Nephron (organoid): ENCODE measurements around the gene CDH23.

Source experiments
- H3K27ac Mint-ChIP-seq, 3 experiments: 2 replicates each; pipeline ENCODE4 v1.8.0; 2020; ENCODE audit warnings: mixed read lengths in 3 of 3, mild to moderate bottlenecking in 2 of 3, moderate library complexity in 1 of 3
- H3K27me3 Mint-ChIP-seq: 2 replicates; pipeline ENCODE4 v1.8.0; 2021; ENCODE audit warnings: low read depth, mild to moderate bottlenecking, moderate library complexity, mixed read lengths
- H3K36me3 Mint-ChIP-seq: 2 replicates; pipeline ENCODE4 v1.8.0; 2020; ENCODE audit warnings: low read depth, mixed read lengths
- H3K4me1 Mint-ChIP-seq: 2 replicates; pipeline ENCODE4 v1.8.0; 2020; ENCODE audit warnings: mixed read lengths
- H3K4me3 Mint-ChIP-seq, 3 experiments: 2 replicates each; pipeline ENCODE4 v1.8.0; 2020; ENCODE audit warnings: mild to moderate bottlenecking in 3 of 3, mixed read lengths in 3 of 3, moderate library complexity in 2 of 3
- H3K9me3 Mint-ChIP-seq: 2 replicates; pipeline ENCODE4 v1.8.0; 2020; ENCODE audit warnings: mixed read lengths
- TF ChIP-seq, protein P1 (sequence below), 3 experiments: fragments of 200-600 bp; sonication (generic); IDR thresholded peaks; one replicate each; pipeline ENCODE4 v1.5.0; 2021; ENCODE audit warnings: antibody characterized with exemption in 3 of 3; ENCODE audit not compliant: unreplicated experiment in 3 of 3

The CDH23 gene

DNA sequence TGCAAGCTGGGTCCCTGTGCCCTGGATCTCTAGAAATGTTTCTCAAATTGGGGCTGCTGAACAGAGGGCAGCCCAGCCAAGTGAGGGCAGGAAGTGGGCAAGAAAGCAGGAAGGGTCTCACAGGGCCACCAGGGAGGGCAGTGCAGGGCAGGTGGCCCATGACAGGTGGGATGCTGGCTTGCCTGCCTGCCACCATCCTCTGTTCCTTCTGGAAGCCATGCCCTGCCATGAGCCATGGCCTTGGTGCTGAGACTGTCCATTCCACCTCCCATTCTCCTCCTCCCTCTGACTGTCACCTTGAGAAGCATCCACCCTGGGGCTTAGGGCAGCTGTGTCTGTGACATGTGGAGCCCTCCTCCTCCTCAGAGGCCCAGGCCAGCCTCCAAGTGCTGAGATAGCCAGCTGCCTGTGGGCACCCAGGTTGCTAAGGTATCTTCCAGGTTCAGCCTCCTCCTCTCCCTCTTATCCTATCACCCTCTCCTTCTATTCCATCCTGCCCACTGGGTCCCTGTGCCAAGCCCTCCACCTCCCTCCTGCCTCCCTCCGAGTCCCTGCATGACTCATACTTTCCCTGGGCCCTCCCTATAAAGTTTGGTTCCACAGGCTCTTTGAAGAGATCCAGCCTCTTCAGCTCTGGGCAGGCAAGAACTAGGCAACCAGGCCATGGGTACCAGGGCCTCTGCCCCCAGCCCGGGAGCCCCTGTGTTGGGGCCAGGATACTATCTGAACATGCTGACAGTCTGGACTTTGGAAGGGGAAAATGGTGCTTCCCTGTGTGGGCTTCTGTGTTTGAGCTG, 375.3 kb downstream of the CDH23 start:
- TF ChIP-seq, protein P1, sequence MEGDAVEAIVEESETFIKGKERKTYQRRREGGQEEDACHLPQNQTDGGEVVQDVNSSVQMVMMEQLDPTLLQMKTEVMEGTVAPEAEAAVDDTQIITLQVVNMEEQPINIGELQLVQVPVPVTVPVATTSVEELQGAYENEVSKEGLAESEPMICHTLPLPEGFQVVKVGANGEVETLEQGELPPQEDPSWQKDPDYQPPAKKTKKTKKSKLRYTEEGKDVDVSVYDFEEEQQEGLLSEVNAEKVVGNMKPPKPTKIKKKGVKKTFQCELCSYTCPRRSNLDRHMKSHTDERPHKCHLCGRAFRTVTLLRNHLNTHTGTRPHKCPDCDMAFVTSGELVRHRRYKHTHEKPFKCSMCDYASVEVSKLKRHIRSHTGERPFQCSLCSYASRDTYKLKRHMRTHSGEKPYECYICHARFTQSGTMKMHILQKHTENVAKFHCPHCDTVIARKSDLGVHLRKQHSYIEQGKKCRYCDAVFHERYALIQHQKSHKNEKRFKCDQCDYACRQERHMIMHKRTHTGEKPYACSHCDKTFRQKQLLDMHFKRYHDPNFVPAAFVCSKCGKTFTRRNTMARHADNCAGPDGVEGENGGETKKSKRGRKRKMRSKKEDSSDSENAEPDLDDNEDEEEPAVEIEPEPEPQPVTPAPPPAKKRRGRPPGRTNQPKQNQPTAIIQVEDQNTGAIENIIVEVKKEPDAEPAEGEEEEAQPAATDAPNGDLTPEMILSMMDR (IDR thresholded peaks at IDR 0.05; ENCODE audit: unreplicated experiment in 3 of 3) = no peak
- Mint-ChIP-seq H3K4me1 (peaks cover 46% of the 10 kb centered on the region), H3K4me3 (peak overlapping the region; percentile 0 to 32 (median 29)), H3K9me3 (no peaks in the 10 kb centered on the region), H3K27me3 (peaks cover 23% of the 10 kb centered on the region), H3K27ac (no peak overlapping the region), H3K36me3 (no peaks in the 10 kb centered on the region)

DNA sequence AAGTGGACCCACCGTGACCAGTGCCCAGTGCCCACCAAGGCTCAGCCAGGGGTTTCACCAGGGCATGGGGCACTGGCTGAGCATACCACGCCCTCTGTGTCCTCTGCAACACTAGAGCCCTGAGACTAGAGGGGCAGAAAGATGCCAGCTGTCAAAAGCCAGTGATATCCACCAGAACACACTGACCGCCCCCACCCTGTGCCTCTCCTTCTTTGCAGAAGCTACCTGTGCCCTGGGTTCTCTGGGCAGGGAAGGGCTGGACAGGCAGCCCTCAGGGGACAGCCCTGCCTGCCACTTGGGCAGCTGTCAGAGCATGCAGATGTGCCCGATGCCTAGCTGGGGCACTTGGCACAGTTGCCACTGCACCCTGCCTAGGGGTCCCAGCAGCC, 376.1 kb downstream of the CDH23 start:
- TF ChIP-seq, protein P1 (IDR thresholded peaks at IDR 0.05; ENCODE audit: unreplicated experiment in 3 of 3) = no peak
- Mint-ChIP-seq H3K4me3 (peak overlapping the region; percentile 51 to 72 (median 60)), H3K27ac (no peak overlapping the region), H3K27me3 (peaks cover 31% of the 10 kb centered on the region), H3K36me3 (no peaks in the 10 kb centered on the region), H3K9me3 (no peaks in the 10 kb centered on the region), H3K4me1 (peaks cover 38% of the 10 kb centered on the region)

DNA sequence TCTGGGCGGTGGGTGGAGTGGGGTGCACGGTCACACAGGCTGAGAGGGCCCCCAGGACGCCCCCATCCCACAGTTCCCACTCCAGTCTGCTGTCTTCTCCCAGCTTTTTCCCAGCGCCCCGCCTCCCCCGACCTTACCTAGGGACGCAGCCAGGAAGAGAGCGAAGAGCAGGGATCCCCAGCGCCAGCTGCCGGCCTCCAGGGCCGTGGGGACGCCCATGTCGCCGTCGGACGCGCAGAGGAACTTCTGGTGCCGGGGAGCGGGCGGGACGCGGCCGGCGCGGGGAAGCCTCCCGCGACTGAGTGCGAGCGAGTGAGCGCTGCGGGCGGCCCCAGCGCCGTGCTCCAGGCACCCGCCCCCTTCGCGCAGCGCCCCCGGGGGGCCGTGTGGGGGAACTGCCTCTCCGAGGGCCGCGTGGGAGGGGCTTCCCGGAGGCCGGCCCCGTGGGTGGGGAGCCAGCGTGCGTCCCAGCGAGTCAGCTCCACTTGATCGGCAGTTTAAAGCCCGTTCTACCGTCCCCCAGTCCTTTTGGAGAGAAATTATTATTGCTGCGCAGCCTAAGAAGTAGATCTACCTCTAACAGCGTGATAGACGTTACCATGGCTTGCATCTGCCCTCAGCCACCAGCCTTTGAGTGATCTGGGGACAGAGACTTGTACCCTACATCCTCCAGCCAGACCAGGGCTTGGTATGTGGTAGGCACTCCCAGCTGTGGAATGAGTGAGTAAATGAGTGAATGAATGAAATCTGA, 376.7 kb downstream of the CDH23 start, which contains the start of gene VSIR:
VSIR (minus strand) TSS at position 300 of the 751 bp plus-strand sequence; CDS start at position 219, 81 bp downstream.
- no peaks in the 10 kb centered on the region for H3K36me3 Mint-ChIP-seq
- H3K9me3 Mint-ChIP-seq = no peaks in the 10 kb centered on the region
- peak within 1 kb of the TSS in 1 of 3 experiments; percentile 36 for H3K27ac Mint-ChIP-seq
- H3K4me3 Mint-ChIP-seq = peak within 1 kb of the TSS; percentile 72 to 79 (median 73)
- H3K4me1 Mint-ChIP-seq = peaks cover 35% of the 10 kb centered on the region
- TF ChIP-seq, protein P1 (IDR thresholded peaks at IDR 0.05; ENCODE audit: unreplicated experiment in 3 of 3) = peak; percentile 78 to 94 (median 83)
- peaks cover 31% of the 10 kb centered on the region for H3K27me3 Mint-ChIP-seq

DNA sequence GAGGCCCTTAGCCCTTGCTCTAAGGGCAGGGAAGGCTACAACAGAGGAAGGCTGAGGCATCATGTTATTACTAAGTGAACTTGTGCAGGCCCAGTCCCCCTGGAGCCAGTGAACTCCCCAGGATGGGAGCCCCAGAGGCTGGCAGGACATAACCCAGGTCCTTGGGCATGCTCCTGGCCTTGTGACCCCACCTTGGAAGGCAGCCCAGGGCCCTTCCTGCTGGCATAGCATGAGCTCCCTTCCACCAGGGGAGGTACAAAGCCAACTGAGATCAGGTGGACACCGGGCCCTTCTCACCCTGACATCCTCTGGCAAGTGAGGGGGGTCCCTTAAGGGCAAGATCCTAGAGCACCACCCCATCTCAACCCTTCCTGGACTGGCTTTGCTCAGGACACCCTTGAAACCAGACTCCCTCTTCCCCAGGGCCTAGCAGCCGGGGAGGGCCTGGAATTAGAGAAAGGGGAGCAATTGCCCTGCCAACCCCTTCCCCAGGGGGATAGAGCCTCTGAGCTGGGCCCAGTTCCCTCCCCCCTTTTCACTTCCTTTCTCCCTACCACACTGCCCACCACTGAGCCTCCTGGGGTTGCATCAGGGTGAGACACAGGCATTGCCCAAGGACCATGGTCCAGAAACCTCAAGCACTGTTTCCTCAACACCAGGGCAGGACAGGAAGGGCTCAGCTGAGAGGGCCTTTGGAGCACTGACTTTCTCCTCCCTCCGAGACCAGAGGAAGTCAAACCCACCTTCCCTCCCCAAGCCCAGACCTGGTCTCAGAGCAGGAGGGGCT, 378.4 kb downstream of the CDH23 start:
- Mint-ChIP-seq H3K9me3 (no peaks in the 10 kb centered on the region), H3K36me3 (no peaks in the 10 kb centered on the region), H3K4me3 (no peak overlapping the region), H3K27ac (no peak overlapping the region), H3K4me1 (peaks cover 23% of the 10 kb centered on the region), H3K27me3 (peaks cover 26% of the 10 kb centered on the region)
- TF ChIP-seq, protein P1 (IDR thresholded peaks at IDR 0.05; ENCODE audit: unreplicated experiment in 3 of 3) = no peak

DNA sequence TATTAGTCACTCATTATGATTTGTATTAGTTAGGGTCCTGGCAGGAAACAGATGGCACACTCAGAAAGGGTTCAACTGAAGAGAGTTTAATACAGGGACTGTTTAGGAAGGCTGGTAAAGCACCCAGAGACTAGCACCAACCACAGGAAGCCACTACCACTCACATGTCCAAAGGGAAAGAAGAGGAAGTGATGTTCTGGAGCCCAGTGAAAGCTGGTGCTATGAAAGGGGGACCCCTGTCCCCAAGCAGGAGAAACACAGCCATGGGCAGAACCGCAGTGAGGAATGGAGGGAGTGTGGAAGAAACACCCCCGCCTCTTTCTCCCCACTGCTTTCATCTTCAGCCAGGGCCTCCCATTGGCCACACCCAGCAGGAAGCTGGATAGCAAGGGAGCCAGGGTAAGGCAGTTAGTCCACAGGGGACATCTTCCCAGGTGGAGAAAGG, 379.8 kb downstream of the CDH23 start:
- TF ChIP-seq, protein P1 (IDR thresholded peaks at IDR 0.05; ENCODE audit: unreplicated experiment in 3 of 3) = no peak
- Mint-ChIP-seq H3K4me3 (no peak overlapping the region), H3K4me1 (peaks cover 23% of the 10 kb centered on the region), H3K36me3 (no peaks in the 10 kb centered on the region), H3K27ac (no peak overlapping the region), H3K9me3 (no peaks in the 10 kb centered on the region), H3K27me3 (peaks cover 26% of the 10 kb centered on the region)
